ENCODE results near the gene KRTAP5-4. TPM values are rescaled to one million over a fixed set of nuclear protein-coding genes. Genes with fewer than 3 reads are reported as not detected.
"Not testable (repeated sequence)": the region's sequence is repeated elsewhere in the genome, so short reads cannot be mapped to it uniquely, and the experiment has no call there.

The KRTAP5-4 gene
- total RNA-seq, 2 donors from 2014 or later, result not detected

GRCh38 chr11:1618231-1618630, 3.7 kb downstream of the KRTAP5-4 start:
- H3K27ac ChIP-seq, result no peak overlapping the region
- H3K9me3 ChIP-seq, result no peaks in the 10 kb centered on the region
- no peak for TF ChIP-seq POLR2A (IDR thresholded peaks at IDR 0.05)
- TF ChIP-seq CTCF (IDR thresholded peaks at IDR 0.05), result no peak
- H3K36me3 ChIP-seq (replicated peaks in 1 of 2; ENCODE audit: insufficient read depth in 1 of 2, low read depth in 2 of 2), result no peaks in the 10 kb centered on the region
- DNase-seq, result no peak
- no peaks in the 10 kb centered on the region for H3K4me1 ChIP-seq
- no peak for ATAC-seq
- no peak overlapping the region for H3K4me3 ChIP-seq
- WGBS, 2 donors, result 64 to 81% methylated on average over 10 of the region's 10 CpGs
- H3K27me3 ChIP-seq, result no peaks in the 10 kb centered on the region
- intact Hi-C loops (cut with DNase I), result no loop called here

- Histone ChIP-seq H3K4me3 (no peak within 1 kb of the TSS), H3K9me3 (no peaks in the 10 kb centered on the region), H3K27me3 (no peaks in the 10 kb centered on the region), H3K27ac (no peak within 1 kb of the TSS), H3K36me3 (replicated peaks in 1 of 2; ENCODE audit: insufficient read depth in 1 of 2, low read depth in 2 of 2) (no peaks in the 10 kb centered on the region), H3K4me1 (no peaks in the 10 kb centered on the region)
- 50 to 51% methylated on average over 4 of the region's 4 CpGs for WGBS, 2 donors
- ATAC-seq (no peak), DNase-seq (no peak)
- intact Hi-C loops (cut with DNase I), result no loop called here
- no peak for TF ChIP-seq CTCF (IDR thresholded peaks at IDR 0.05)
- no peak for TF ChIP-seq POLR2A (IDR thresholded peaks at IDR 0.05)
Measured at GRCh38 chr11:1608363-1608762, 13.6 kb downstream of the KRTAP5-4 start, which contains the start of gene KRTAP5-3. TSS of gene KRTAP5-3 (minus strand) at chr11:1608463. CDS start at chr11:1608385, 78 bp downstream.

GRCh38 chr11:1607901-1608300, 14.0 kb downstream of the KRTAP5-4 start:
- H3K36me3 ChIP-seq (replicated peaks in 1 of 2; ENCODE audit: insufficient read depth in 1 of 2, low read depth in 2 of 2); DNase-seq; intact Hi-C loops (cut with DNase I); H3K27me3 ChIP-seq; H3K27ac ChIP-seq; H3K4me3 ChIP-seq; H3K4me1 ChIP-seq; ATAC-seq; H3K9me3 ChIP-seq: not testable (repeated sequence)
- 44% methylated on average over 5 of the region's 5 CpGs; no CpG with 5 or more reads in 1 of the 2 donors for WGBS, 2 donors

GRCh38 chr11:1607156-1607845, 14.6 kb downstream of the KRTAP5-4 start:
- H3K36me3 ChIP-seq (replicated peaks in 1 of 2; ENCODE audit: insufficient read depth in 1 of 2, low read depth in 2 of 2); H3K4me1 ChIP-seq; DNase-seq; H3K27ac ChIP-seq; intact Hi-C loops (cut with DNase I); H3K4me3 ChIP-seq; ATAC-seq; H3K27me3 ChIP-seq; H3K9me3 ChIP-seq: not testable (repeated sequence)
- 59 to 77% methylated on average over 14 to 18 of the region's 18 CpGs for WGBS, 2 donors

GRCh38 chr11:1605923-1606322, 16.0 kb downstream of the KRTAP5-4 start:
- intact Hi-C loops (cut with DNase I); H3K36me3 ChIP-seq (replicated peaks in 1 of 2; ENCODE audit: insufficient read depth in 1 of 2, low read depth in 2 of 2); H3K4me3 ChIP-seq; ATAC-seq; H3K9me3 ChIP-seq; H3K4me1 ChIP-seq; H3K27me3 ChIP-seq; H3K27ac ChIP-seq; DNase-seq: not testable (repeated sequence)
- 78 to 82% methylated on average over 13 of the region's 13 CpGs for WGBS, 2 donors

- no peak for TF ChIP-seq CTCF (IDR thresholded peaks at IDR 0.05)
- Histone ChIP-seq H3K36me3 (replicated peaks in 1 of 2; ENCODE audit: insufficient read depth in 1 of 2, low read depth in 2 of 2) (no peaks in the 10 kb centered on the region), H3K4me1 (peaks cover 7% of the 10 kb centered on the region), H3K27ac (no peak overlapping the region), H3K4me3 (no peak overlapping the region), H3K27me3 (no peaks in the 10 kb centered on the region), H3K9me3 (no peaks in the 10 kb centered on the region)
- WGBS, 2 donors, result 81% methylated on average over 4 of the region's 7 CpGs; no CpG with 5 or more reads in 1 of the 2 donors
- ATAC-seq, result no peak
- no peak for DNase-seq
- intact Hi-C loops (cut with DNase I), result no loop called here
Measured at GRCh38 chr11:1604711-1605110, 17.2 kb downstream of the KRTAP5-4 start.
